Activated T-helper 1 cell treated with anti-CD3 and anti-CD28 coated beads, Interleukin-2, amount 50 U/mL, for 16 hours (primary cell): ENCODE results near the gene FAM107B.

Experiments used
- DNase-seq, 2 donors: peaks; one replicate each; pipeline ENCODE4 v3.0.0-alpha.2; 2020; ENCODE audit warnings: low read depth in 1 of 2, low spot score in 1 of 2

The FAM107B gene

DNA sequence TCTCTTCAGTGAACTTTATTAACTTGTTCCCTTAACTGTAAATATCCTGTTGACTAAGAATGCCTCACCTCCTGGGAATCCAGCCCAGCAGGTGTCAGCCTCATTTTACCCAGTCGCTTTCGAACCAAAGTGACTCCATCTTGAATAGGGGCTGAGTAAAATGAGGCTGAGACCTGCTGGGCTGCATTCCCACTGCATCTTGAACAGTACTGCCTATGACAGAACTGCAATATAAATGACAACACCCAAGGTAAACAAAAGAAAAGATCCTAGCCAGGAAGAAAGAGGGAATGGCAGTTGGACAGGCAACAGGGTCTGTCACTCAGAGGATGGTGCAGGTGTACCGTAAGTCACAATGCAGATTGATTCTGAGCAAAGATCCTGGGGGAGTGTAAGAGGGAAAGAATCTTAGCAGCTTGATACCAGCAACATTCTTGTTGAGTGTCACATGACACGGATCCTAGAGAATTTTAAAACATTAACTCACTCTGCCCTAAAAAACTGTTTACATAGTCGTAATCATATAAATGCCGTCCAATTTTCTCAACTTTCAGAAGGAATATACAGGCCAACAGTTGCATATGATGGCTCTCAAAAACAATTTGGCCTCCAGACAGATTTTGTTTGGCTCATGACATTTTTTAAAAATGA, 4.4 kb upstream of the FAM107B start:
- DNase-seq = no peak

- no peak for DNase-seq
Measured at GRCh38 chr10:14776546-14776945, 1.8 kb upstream of the FAM107B start.

GRCh38 chr10:14775656-14776055, 959 bp upstream of the FAM107B start:
- no peak for DNase-seq

- DNase-seq = no peak
Measured at GRCh38 chr10:14774214-14774580, 500 bp downstream of the FAM107B start.

DNA sequence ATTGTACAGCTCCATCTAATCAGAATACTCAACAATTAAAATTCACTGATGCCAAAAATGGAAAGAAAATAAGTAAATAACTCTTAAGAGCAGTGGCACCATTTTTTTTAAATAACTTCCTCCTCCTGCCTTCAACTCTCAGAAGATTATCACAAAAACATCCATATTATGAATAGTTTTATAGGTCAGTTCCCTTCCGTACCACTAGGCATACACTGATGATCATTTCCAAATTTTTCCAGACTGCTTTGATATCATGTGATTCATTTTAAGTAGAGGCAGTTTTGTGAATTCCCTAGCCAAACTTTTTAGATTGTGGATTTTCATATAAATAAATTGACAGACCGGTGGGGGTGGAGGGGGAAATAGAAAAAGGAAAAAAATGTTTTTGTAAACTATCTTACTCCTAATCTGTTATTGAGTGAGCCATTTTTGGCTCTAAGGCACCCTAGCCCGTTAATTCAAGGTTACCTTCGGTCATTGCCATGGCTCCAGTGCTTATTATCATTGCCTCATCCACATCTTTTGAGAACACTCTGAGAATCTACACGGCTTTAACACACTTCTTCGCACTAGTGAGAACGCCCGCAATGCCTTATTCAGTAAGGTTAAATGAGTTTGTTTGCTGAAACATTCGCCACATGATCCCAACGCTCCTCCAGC, 1.0 kb downstream of the FAM107B start:
- DNase-seq = no peak

DNA sequence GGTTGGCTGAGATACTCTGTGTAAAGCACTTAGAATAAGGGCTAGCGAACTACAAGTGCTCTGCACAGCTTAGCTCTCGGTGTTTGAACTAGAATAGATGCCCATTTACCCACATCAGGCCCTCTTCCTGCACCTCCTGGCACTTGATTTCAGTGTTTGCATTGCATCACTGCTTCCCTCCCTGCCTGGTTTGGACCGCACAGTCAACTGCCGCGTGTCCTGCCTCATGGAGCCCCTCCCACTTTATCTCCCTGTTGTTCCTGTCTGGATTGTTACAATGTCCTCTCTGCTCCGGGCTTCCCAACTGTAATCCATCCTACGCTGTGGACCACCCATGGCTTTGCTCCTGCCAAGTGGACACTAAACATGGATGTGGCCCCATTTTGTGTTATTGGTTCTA, 2.3 kb downstream of the FAM107B start:
- DNase-seq = no peak

- DNase-seq = no peak
Measured at GRCh38 chr10:14770927-14771326, 3.8 kb downstream of the FAM107B start.

DNA sequence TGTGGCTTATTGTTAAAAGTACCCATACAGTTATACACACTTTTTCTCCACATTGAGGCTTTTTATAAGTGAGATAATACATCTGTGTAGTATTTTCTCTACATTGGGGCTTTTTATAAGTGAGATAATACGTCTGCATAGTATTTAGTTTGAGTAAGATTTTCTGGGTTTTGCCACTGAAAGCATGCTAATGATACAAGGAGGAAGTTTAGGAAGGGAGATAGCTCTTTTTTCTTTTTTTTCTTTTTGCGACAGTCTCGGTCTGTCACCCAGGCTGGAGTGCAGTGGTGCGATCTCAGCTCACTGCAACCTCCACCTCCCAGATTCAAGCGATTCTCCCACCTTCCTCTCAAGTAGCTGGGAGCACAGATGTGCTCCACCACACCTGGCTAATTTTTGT, 13.3 kb downstream of the FAM107B start:
- DNase-seq = no peak

DNA sequence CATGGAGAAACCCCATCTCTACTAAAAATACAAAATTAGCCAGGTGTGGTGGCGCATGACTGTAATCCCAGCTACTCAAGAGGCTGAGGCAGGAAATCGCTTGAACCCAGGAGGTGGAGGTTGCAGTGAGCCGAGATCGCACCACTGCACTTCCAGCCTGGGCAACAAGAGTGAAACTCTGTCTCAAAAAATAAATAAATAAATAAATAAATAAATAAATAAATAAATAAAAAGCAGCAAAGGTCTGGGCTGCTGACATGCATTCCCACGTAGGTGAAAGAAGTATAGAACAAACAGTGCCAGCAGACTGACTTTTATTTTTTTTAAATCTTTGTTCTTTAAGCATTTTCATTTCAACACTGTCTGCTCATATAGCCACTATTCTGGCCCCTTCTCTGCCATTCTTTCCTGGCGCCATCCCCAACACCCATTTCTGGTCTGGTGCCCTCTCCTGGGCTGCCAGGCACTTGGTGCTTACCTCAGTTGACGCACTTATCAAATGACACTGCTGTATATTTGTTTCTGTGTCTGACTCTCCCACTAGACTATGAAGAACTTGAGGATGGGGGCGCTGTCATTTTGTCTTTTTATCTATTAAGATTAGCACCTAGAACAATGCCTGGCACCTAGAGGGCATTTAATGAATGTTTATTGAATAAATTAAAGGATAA, 15.6 kb downstream of the FAM107B start:
- no peak for DNase-seq

GRCh38 chr10:14758451-14758850, 16.2 kb downstream of the FAM107B start:
- no peak for DNase-seq

- DNase-seq = no peak
Measured at GRCh38 chr10:14757986-14758385, 16.7 kb downstream of the FAM107B start.

DNA sequence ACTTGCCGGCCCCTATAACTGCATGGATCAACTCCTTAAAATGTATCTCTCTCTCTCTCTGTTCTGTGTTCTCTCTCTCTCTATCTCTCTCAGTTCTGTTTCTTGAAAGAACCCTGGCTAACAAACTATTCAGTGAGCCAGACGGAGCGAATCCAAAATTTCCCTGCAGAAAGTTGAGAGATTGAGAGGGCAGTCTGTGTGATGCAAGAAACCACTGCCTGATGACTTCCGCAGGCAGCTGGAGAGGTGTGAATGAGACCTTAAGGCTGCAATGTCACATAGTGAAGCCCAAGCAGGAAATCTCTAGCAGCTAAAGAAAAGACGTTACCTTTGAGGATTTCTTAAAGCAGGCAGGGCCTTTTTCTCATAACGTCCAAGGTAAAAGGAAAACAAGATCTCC, 17.3 kb downstream of the FAM107B start:
- no peak for DNase-seq

- no peak for DNase-seq
Measured at GRCh38 chr10:14753441-14753840, 21.3 kb downstream of the FAM107B start.

DNA sequence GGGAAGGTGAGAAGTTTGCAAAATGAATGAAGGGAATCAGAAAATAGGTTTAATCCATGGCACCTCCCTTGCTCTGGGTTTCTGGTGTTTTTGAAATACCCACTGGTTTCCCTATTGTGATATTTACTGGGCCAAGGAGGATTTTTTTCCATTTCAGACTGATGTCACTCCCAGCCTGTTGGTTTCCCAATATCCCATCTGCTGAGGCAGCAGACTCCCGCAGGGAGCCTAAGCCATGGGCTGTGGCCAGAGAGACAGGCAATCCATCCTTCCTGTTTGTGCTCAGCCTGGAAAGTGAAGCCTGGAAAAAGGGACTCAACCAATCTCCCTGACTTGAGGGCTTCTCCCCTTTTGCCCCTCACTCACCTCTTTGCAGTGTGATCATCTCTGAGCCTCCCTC, 22.8 kb downstream of the FAM107B start:
- no peak for DNase-seq

- no peak for DNase-seq
Measured at GRCh38 chr10:14751014-14751896, 23.4 kb downstream of the FAM107B start.

DNA sequence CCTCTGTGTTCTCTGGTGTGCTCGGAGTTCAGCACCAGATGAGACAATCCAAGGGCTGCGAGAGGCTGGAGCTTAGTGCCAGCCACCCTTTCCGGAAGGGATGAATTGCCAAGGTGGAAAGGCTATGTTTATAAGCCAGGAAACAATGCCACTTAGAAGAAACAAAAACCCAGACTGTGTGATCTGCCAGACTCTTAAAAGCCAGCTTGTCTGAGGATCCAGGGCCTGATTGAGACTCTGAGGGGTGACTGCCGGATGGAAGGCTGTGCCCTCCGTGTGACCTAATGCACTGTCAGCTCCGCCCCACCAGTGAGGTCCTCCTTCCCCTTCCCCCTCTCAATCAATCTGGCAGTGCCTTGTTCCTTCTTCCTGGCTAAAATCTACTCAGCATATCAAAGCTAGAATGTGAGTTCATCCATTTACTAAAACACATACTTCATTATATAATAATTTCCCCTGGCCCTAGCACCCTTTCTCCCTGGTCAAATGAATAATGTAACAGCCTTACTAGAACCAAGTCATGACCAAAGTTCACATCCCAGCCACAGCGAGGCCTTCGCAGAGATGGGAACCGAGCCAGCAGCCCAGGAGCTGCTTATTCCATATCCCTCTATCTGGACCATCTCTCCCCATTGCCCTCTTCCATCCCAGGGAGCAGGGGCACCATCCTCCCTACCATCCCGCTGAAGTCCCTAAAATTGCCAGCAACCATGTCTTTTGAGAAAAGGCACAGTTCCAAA, 25.5 kb downstream of the FAM107B start:
- DNase-seq = no peak

- DNase-seq = no peak
Measured at GRCh38 chr10:14748441-14748840, 26.3 kb downstream of the FAM107B start.

DNA sequence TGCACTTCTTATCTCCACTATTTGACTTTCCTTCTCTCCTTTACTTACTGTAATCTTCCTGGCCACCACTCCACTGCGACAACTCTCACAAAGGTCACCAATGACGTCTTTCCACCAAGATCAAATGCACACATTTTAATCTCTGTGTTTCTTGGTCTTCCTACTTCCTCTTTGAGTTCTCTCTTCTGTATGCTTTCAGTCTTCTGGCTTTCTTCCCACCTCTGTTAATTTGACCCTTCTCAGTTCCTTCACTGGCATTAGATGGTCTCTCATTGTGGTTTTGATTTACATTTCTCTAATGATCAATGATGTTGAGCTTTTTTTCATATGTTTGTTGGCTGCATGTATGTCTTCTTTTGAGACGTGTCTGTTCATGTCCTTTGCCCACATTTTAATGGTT, 31.9 kb downstream of the FAM107B start:
- DNase-seq = no peak

DNA sequence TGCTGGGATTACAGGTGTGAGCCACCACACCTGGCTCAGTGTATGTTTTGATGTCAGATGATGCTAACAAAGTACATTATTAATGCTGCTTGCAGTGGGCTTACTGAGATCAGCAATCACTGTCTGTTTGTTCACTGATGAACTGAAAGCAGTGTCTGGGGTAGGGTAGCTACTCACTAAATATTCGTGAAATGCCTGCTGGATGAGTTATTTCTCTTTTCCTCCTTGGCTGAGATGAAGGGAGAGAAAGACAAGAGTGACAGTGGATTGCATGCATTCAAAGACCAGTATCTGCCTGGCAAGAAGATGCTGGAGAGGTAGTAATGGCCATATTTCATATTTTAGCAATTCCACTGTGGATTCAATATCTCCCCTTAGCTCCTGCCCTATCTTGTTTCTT, 32.3 kb downstream of the FAM107B start:
- no peak for DNase-seq

DNA sequence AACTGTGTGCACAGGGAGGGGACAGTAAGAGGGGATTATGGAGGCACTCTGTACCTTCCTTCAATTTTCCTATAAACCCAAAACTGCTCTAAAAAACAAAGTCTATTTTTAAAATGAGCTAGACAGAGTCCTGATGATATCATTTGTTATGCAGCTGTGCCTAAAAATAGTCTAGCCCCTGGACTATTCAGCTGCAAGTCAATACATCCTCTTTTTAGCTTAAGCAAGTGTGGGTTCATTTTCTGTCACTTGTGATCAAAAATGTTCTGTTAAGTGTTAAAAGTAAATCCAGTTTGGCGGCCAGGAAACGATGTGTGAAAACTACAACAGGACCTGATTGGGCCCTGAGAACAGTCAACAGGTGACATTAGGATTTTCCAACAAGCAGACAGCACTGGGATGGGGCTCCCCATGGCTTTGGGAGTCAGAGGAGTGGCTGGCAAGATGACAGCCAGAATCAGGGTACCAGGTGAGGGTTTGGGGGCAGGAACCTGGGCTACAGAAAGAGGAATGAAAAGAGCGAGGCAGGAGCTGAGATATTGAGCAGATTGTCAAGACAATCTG, 33.9 kb downstream of the FAM107B start:
- DNase-seq = no peak
